ENCODE measurements around the gene CT45A3.

DNA sequence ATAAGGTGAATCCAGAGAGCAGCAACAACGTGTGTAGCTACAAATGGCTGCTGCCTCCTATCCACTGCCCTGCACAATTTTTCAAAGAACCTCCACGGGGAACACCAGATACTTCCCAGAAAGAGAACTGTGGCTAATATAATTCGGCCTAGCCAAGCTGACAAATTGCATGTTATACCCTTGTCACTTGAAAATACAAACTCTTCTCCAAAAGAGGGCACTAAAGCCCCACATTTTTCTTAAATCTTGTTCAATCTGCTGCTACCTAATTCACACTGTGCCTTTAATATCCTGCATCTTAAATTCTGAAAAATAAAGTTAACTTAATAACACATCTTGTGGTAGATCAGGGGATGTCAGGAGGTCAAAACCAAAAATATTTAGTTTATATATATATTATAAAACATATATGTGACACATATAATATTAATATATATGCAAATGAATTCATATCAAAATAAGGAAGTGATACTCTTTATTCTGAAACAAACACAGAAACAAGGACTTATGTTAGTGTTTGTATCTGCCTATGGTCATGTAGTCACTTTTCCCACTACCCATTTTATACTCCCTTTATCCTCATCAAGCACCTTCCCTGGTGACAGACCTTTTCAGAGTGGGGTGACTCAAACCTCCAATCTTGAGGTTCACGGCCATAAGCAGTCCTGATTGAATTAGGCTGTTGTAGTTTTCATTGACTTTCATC, 30.5 kb downstream of the CT45A3 start:
- TF ChIP-seq, protein P1, sequence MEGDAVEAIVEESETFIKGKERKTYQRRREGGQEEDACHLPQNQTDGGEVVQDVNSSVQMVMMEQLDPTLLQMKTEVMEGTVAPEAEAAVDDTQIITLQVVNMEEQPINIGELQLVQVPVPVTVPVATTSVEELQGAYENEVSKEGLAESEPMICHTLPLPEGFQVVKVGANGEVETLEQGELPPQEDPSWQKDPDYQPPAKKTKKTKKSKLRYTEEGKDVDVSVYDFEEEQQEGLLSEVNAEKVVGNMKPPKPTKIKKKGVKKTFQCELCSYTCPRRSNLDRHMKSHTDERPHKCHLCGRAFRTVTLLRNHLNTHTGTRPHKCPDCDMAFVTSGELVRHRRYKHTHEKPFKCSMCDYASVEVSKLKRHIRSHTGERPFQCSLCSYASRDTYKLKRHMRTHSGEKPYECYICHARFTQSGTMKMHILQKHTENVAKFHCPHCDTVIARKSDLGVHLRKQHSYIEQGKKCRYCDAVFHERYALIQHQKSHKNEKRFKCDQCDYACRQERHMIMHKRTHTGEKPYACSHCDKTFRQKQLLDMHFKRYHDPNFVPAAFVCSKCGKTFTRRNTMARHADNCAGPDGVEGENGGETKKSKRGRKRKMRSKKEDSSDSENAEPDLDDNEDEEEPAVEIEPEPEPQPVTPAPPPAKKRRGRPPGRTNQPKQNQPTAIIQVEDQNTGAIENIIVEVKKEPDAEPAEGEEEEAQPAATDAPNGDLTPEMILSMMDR (IDR thresholded peaks at IDR 0.05; ENCODE audit: low read depth, low read length, poor library complexity, severe bottlenecking), result no peak
- TF ChIP-seq EZH2phosphoT487 (IDR thresholded peaks at IDR 0.05; ENCODE audit: borderline replicate concordance, low read length), result no peak

Data from DOHH2 (cell line).